HG03565 (cell line): Measurements from ENCODE around the gene RFXAP.

ENCODE experiments used
- ATAC-seq: cut with Tn5 transposase; IDR thresholded peaks from one replicate; pipeline ENCODE4 v1.9.1; 2021; ENCODE audit warnings: mild to moderate bottlenecking, moderate library complexity; ENCODE audit not compliant: unreplicated experiment

Gene RFXAP

GRCh38 chr13:36865265-36865664 lies 46.2 kb downstream of the RFXAP start:
- ATAC-seq: no peak

GRCh38 chr13:36866232-36866631 lies 47.2 kb downstream of the RFXAP start:
- no peak for ATAC-seq

DNA sequence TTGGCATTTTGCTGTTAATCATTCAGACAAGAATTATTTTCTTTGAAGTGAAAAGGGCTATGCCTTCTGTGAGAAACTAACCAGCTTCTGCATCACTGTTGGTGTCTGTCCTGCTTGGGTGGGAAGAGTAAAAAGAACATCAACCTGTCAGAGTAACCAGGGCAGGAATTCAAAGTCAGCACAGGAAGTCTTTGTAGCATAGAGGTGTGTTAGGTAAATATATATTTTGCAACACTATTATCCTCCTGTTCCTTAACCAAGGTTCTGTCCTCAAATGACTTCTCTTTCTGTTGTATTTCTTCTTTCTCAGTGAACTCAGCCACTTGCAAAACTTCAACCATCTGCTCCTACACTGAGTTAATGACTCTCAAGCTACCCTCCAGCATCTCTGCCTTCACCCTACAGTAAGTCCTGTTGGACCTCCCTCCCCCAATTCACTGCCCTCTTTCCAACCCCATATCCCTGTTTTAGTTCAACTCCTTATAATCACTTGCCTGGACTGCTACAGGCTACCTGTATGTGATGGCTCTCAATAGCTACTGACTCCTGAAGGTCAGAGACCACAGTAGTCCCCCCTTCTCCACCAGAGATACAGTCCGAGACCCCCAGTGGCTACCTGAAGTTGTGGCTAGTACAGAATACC lies 51.1 kb downstream of the RFXAP start:
- ATAC-seq: no peak

GRCh38 chr13:36872621-36873020 lies 53.6 kb downstream of the RFXAP start:
- ATAC-seq: no peak

DNA sequence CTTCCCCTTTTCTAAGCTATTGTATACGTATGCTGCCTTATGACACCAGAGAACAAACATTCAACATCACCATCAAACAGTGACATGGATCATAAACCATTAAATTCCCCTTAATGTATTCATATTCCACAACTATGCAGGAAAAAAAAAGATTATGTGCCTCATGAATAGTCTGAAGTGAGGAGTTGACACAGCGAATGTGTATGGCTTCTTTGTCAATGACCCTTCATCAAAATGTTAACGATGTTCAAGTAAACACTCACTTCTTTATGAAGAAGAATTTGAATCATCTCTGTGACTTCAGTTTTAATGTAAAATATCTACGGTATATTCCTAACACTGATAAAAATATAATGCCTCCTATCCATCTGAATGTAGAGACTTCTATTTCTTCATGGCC lies 56.4 kb downstream of the RFXAP start:
- ATAC-seq: no peak

DNA sequence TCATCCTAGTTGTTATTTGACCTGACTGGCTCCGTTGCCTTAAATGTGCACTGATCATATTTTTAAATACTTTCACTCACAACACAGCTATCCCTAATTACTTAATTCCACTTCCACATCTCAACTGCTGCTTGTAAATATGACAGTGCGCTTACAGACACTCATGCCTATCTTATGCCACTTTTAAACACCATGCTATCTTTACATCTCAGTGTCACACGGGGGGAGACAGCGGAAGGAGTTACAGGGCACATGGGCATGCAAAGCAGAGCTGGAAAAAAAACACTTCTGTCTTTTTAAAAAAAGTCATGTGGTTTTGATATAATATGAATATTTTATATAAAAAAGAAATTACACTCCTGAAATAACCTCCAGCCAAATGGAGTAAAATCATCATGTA lies 56.9 kb downstream of the RFXAP start:
- no peak for ATAC-seq
